GM19328 (cell line): ENCODE data around the gene ZFHX3.

Experiments used
- ATAC-seq: cut with Tn5 transposase; IDR thresholded peaks from one replicate; pipeline ENCODE4 v1.9.1; 2021; ENCODE audit warnings: mild to moderate bottlenecking, moderate library complexity; ENCODE audit not compliant: unreplicated experiment

ZFHX3 gene

DNA sequence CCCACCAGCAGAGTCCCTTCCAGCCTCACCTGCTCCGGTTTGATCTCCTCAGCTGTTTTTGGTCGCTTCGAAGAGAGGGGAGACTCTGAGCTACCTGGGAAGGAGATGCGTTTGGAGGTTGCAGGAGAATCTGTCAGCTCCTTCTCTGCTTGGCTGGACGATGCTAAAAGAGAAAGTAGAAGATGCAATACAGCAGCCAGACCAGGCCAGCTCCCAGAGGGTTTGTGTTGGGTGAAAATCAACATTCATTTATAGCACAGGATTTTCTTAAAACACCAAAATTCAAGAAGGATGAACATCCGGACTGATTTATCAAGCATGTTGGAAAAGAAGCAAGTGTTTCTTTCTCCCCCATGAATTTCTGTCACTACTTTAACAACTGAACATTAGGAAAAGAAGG, 236.1 kb downstream of the ZFHX3 start:
- no peak for ATAC-seq

DNA sequence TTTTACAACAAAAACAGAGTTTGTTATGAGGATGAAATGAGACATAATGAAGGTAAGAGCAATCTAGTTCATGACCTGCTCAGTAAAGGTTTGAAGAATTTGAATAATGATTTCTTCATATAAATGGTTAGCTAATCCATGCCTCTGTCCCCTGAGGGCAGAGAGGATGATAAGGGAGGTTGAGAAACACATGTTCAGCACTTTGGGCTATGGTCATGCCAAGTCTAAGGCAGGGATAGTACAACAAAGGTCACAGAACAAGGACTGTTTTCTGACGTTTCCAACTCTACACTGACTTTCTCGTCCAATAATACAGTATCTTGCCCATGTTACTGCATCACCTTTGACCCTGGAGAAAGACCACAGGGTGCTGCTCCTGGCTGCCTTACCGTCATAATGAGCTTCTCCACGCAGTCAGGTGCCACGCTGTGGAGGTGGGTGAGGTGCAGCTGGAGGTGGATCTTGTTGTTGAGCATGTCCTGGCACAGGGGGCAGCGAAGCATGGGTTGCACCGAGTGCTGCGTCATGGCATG, 236.7 kb downstream of the ZFHX3 start:
- no peak for ATAC-seq

DNA sequence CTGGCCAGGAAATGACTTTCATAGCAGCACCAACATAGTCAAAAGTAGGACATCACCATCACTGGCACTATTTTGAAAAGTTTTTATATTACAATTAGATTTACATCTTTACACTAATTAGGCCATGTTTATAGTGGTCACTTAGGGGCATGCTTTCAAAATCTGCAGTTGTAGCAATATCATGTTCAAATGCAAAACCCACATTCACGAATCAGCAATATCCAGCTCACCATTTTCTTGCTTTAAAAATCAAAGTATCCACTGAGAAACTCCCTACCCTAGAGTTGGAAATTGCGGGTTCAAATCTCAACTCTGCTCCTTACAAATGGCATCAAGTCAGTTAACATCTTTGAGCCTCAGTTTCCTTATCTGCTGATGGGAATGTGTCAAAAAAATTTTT, 237.4 kb downstream of the ZFHX3 start:
- no peak for ATAC-seq

DNA sequence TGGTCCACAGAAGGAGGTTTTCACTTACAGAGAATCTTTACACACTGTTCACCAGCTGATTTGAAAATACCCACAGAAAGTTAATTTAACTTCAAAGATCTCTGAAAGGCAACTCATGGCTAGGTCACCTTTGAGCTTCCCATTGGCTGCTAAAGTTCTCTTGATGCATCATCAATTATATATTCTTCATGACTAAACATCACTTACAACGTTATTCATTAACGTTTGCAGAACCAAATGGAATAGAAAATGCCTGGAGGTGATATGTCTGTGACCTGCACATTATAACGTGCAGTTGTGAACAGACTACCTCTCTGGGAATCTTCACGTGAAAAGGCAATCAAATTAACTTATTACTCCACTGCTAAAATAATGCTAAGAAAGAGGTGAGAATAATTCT, 238.5 kb downstream of the ZFHX3 start:
- ATAC-seq, result no peak

- ATAC-seq, result no peak
Observed at GRCh38 chr16:72808754-72809153, 239.2 kb downstream of the ZFHX3 start.

DNA sequence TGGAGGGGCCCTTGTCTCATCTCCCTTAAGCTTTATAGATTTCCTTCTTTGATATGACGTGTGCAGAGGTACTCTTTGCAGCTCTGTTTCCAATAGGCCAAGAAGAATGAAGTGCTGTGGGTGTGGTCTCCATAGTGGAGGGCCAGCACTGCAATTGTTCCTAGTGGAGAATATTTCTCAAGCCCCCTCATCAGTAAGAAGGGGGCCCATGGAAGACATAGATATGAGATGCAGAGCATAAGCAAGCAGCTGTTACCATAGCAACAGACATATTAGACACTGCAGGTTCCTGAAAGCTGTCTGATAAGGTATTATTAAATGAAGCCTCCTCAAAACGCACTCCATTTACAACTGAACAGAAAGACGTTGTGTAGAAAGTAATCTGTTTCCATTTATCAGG, 240.7 kb downstream of the ZFHX3 start:
- no peak for ATAC-seq

GRCh38 chr16:72805486-72805885, 242.4 kb downstream of the ZFHX3 start:
- no peak for ATAC-seq

DNA sequence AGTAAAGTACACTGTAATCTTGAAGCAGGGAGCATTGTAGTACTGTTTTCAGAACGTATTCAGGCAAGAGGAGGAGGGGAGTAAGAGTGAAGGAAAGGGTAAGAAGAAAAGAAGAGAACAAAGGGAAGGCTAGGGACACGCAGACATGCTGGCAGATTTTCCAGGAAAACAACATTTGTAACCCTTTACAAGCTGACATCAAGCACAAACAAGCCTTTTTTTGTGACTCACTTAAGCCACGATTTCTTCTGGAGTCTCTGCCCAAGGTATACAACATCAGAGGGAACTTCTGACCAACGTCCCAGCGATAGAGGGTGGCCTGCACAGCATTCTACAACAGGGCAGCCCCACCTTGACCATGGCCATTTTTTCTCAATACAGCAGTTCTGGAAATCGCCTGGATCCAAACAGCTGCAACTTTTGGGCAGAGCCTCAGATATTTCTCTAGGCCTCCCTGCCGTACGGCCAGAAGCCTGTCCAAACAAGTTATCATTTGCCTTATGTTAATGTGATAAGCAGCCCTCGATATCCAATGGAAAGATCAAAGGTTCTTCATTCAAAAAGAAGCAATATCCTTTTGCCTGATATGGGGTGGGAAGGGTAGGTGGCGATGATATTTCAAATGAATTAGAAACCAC, 247.3 kb downstream of the ZFHX3 start:
- ATAC-seq, result no peak

DNA sequence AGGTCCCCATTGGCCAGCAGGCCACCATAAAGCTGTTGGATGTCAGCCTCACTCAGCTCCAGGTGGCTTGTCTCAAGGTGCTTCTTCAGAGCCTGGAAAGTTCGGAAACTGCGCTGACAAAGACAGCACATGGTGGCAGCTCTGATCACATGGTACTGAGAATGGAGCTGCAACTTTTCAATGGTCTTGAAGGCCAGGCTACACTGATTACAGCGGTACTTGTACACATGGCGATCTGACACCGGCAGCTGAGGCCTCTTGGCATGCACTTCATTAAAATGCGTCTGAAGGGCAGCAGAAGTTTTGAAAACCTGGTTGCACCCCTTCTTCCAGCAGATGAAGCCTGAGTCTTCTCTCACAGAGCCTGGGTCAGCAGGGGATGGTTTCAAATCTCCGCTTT, 249.7 kb downstream of the ZFHX3 start:
- ATAC-seq, result no peak

DNA sequence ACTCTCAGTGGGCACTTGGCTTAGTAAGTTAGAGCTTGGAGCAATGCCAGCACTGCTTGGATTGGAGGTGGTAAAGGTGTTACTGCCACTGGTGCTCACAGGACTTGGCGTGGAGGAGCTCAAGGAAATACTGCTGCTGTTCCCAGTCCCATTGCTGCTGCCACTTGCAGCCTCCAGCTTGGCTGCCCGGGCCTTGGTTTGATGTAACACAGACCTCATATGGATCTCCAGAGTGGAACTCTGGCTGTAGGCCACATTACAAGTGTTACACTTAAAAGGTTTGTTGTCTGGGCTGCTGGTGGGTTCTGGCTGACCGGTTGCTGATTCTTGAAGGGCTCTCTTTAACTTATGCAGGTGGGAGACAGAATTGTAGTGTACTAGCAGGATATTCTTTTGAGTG, 250.3 kb downstream of the ZFHX3 start:
- no peak for ATAC-seq

- no peak for ATAC-seq
Observed at GRCh38 chr16:72796222-72796621, 251.7 kb downstream of the ZFHX3 start.

- ATAC-seq, result no peak
Observed at GRCh38 chr16:72794986-72795385, 252.9 kb downstream of the ZFHX3 start.

DNA sequence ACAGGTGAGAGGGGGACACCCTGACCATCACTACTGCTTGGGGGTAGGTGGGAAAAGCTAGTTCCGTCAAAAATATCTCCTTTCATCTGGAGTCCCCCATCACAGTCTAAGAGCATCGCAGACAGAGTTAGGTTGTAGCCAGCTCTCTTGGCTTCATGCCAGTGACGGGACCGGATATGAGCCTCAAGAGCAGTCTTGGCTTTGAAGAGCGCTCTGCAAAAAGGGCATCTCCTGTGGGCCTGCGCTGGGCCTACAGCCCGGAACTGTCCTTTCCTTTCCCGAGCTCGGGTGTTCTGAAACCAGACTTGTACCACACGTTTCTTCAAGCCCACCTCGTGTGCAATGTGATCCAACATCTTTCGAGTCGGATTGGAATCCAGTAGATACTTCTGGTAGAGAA, 253.6 kb downstream of the ZFHX3 start:
- no peak for ATAC-seq

DNA sequence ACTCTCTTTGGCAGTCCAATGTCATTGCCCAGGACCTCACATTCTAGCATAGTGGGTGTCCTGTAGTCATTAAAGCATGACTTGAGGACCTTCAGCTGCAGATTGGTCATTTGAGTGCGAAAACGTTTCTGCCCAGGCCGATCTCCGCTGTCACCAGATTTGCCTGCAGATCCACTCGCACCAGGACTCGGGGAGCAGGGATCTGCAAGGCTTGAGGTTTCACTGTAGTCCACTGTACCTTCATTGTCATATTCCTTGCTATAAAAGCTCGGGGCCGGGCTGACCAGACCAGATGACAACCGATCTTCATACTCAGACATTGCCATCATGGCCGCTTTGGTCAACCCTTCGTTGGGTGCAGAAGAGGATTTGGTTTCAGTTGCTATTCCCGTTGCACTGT, 254.2 kb downstream of the ZFHX3 start:
- ATAC-seq, result no peak

DNA sequence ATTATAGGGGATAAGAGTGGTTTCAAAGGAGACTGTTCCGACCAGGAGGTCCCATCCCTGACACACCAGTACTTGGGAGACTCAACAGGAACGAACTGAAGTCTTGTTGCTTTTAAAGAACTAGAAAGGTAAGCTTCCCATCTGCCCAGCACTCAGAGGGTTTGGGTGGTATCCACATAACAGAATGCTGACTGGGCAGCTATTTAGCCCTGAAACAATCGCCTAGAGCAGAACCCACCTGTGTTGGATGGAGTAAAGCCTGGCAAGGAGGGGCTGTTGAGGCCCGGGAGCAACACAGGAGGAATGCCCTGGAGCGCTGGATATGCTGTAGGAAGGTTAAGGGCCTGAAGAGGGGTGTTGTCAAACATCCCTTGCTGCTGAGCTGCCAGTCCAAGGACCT, 254.9 kb downstream of the ZFHX3 start:
- ATAC-seq, result no peak

- no peak for ATAC-seq
Observed at GRCh38 chr16:72791786-72792185, 256.1 kb downstream of the ZFHX3 start.

- ATAC-seq, result no peak
Observed at GRCh38 chr16:72789921-72790320, 258.0 kb downstream of the ZFHX3 start.

DNA sequence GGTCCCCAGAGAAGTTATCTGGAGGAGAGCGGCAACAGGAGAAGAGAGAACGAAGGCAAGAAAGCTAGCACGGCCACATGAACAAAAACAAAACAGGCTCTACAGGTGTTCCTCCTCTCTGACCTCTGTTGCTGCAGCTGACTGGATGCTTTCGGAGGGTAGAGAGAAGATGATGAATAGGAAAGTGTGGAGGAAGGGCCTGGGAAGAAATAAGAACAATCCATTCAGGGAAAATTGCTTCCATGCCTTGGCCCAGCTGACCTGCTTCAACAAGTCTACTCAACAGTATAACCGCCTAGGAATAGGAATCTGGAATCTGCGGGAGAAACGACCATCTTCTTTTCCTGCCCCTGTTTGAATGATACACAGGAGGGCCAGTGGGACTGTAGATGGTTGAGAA, 258.5 kb downstream of the ZFHX3 start:
- ATAC-seq, result no peak

DNA sequence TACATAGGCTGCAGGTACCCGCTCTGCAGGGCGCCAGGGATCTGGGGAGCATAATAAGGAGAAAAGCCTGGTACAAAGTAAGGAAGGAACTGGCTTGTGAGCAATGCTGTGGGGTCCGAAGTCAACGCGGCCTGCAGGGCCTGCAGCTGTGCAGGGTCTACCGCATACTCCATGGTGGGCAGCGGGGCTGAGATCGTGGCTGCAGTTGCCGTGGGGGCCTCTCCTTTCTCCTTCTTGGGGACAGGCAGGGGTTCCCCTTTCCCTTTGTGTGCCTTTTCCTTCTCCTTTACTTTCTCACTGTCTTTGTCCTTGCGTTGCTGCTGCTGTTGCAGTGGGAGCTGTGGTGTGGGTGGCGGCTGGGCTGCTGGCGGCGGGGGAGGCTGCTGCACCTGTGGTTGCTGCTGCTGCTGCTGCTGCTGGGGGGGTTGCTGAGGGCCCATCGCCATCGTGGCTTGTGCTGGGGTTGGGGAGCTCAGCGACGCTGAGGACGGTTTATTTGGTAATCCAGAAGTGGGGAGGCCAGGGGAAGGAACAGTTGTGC, 259.6 kb downstream of the ZFHX3 start:
- ATAC-seq, result no peak

DNA sequence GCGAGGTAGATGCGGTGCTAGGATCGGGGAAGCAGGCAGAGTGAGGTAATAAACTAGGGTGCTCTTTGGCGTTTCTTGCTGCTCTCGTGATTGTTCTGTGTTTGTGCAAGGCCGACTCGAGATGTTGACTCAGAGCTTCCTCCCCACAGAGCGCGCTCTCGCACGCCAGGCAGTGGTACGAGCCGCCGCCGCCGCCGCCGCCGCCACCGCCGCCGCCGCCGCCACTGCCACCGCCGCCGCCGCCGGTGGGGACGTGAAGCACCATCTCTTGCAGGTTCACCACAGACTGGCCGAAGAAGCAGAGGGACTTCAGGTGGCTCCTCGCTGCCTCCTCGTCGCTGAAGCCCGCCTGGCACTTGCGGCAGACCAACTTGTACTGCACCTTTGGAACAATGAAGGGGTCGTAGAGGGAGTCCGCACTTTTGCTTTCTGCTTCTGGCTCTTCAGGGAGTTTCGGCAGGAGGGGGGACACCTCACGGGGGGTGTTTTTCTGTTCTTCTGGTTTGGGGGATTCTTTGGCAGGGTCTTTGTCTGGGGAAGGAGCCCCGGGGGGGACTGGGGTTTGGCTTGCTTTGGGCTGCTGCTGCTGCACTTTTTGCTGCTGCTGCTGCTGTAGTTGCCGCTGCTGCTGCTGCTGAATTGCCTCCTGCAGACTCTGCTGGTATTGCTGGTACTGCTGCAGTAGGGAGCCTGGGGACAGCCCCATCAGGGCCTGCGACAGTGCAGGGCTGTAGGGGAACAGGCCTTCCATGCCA, 260.2 kb downstream of the ZFHX3 start:
- peak; percentile 89 for ATAC-seq

DNA sequence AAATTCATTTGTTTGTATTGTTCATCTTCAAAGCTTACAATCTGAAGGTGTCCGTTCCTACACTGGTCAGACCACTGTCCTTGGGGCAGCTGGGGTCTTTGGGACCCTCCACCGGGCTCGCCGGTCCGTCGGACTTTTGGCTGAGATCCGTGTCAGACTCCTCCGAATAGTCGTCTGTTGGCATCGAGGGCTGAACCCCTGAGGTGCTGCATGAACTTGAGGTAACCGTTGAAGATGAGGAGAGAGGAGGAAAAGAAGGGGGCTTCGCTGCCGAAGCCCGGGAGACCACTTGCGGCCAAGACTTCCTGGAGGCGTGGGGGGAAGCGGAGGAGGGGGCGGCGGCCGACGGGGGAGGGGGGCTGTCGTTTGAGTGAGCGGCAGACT, 260.8 kb downstream of the ZFHX3 start:
- no peak for ATAC-seq

DNA sequence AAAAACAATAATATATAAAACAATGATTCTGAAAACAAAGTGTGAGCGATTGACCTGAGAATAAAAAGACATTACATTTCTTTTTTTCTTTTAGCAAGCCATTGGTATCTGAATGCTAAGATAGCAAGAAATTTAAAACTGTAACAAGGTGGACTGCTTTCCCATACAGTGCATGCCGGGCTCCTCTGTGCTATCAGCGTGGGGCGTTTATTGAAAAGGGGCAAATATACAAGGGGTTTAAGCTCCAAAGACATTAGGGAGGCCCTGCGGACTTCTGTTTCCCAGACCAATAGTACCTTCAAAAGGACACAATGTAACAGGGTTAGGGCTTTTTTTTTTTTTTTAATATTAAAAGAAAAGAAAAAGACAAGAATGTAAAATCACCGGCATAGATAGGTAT, 261.3 kb downstream of the ZFHX3 start:
- no peak for ATAC-seq
